Mesothelial cell of epicardium (in vitro differentiated cells): ENCODE results near the gene NODAL. TPM values are rescaled to one million over a fixed set of nuclear protein-coding genes. Genes with fewer than 3 reads are reported as not detected.

Experiments
- DNase-seq, 2 experiments: peaks; one replicate each; pipeline ENCODE4 v3.0.0; 2021; ENCODE audit warnings: low spot score in 2 of 2; ENCODE audit not compliant: unreplicated experiment in 2 of 2
- H3K27ac Mint-ChIP-seq: 2 replicates; pipeline ENCODE4 v1.8.0; 2021; ENCODE audit warnings: mixed read lengths
- H3K27me3 Mint-ChIP-seq: 2 replicates; pipeline ENCODE4 v1.8.0; 2021; ENCODE audit warnings: low read depth, mixed read lengths
- H3K36me3 Mint-ChIP-seq: 2 replicates; pipeline ENCODE4 v1.8.0; 2021; ENCODE audit warnings: mixed read lengths
- H3K4me1 Mint-ChIP-seq: 2 replicates; pipeline ENCODE4 v1.8.0; 2021; ENCODE audit warnings: mixed read lengths
- H3K4me3 Mint-ChIP-seq: 2 replicates; pipeline ENCODE4 v1.8.0; 2021; ENCODE audit warnings: mild to moderate bottlenecking, moderate library complexity, mixed read lengths
- H3K9me3 Mint-ChIP-seq: 2 replicates; pipeline ENCODE4 v1.8.0; 2021; ENCODE audit warnings: mixed read lengths
- total RNA-seq: library from RNA; stranded (reverse); gene quantifications from 3 replicates; pipeline ENCODE4 v1.2.1, GENCODE V29; 2021
- TF ChIP-seq, protein P1 (sequence below): fragments of 200-600 bp; sonication (generic); IDR thresholded peaks from one replicate; pipeline ENCODE4 v1.5.0; 2021; ENCODE audit warnings: antibody characterized with exemption; ENCODE audit not compliant: unreplicated experiment

Gene NODAL
- total RNA-seq, 1 donor from 2014 or later = not detected

- DNase-seq = no peak
- H3K4me3 Mint-ChIP-seq = no peak overlapping the region
- H3K27me3 Mint-ChIP-seq = peaks cover 8% of the 10 kb centered on the region
- no peaks in the 10 kb centered on the region for H3K9me3 Mint-ChIP-seq
- TF ChIP-seq, protein P1, sequence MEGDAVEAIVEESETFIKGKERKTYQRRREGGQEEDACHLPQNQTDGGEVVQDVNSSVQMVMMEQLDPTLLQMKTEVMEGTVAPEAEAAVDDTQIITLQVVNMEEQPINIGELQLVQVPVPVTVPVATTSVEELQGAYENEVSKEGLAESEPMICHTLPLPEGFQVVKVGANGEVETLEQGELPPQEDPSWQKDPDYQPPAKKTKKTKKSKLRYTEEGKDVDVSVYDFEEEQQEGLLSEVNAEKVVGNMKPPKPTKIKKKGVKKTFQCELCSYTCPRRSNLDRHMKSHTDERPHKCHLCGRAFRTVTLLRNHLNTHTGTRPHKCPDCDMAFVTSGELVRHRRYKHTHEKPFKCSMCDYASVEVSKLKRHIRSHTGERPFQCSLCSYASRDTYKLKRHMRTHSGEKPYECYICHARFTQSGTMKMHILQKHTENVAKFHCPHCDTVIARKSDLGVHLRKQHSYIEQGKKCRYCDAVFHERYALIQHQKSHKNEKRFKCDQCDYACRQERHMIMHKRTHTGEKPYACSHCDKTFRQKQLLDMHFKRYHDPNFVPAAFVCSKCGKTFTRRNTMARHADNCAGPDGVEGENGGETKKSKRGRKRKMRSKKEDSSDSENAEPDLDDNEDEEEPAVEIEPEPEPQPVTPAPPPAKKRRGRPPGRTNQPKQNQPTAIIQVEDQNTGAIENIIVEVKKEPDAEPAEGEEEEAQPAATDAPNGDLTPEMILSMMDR = no peak
- no peaks in the 10 kb centered on the region for H3K36me3 Mint-ChIP-seq
- no peaks in the 10 kb centered on the region for H3K4me1 Mint-ChIP-seq
- H3K27ac Mint-ChIP-seq = no peak overlapping the region
Observed at GRCh38 chr10:70466951-70467350, 25.5 kb upstream of the NODAL start.

DNA sequence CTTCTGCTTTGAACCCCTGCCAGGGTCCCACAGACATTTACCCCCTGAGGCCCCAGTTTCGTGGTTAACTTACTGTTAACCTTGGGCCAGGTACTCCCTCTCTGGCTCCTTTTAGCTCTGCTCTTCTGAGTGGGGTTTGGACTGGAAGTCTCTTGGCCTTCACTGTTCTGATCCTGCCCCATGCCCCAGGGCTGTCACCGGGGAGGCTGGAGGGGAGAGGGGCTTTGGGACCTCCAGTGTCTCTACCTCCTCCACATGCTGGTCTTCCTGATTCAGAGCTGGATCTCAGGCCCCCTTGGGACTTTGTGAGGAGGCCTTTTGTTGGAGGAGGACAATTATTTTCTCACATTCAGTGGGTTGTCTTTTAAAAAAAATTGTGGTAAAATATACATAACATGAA is 24.4 kb upstream of the NODAL start:
- TF ChIP-seq, protein P1 = no peak
- no peak for DNase-seq
- Mint-ChIP-seq H3K9me3 (no peaks in the 10 kb centered on the region), H3K27me3 (peaks cover 10% of the 10 kb centered on the region), H3K4me3 (no peak overlapping the region), H3K27ac (no peak overlapping the region), H3K4me1 (no peaks in the 10 kb centered on the region), H3K36me3 (no peaks in the 10 kb centered on the region)

DNA sequence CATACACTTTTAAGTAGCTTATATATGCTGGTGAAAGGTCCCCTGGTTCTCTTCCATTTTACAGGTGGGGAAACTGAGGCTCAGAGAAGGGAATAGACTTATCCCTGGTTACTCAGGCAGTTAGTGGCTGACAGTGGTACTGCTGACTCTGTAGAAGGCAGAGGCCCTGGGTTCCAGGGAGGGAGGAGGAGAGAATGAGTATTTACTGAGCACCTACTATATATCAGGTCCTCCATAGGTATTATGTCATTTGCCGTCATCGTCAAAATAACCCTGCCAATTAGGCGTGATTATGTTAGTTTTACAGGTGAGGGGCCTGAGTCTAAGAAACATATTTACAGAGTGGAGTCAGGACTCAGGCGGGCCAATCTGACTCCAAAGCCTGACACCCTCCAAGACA is 23.8 kb upstream of the NODAL start:
- Mint-ChIP-seq H3K36me3 (no peaks in the 10 kb centered on the region), H3K4me1 (no peaks in the 10 kb centered on the region)

DNA sequence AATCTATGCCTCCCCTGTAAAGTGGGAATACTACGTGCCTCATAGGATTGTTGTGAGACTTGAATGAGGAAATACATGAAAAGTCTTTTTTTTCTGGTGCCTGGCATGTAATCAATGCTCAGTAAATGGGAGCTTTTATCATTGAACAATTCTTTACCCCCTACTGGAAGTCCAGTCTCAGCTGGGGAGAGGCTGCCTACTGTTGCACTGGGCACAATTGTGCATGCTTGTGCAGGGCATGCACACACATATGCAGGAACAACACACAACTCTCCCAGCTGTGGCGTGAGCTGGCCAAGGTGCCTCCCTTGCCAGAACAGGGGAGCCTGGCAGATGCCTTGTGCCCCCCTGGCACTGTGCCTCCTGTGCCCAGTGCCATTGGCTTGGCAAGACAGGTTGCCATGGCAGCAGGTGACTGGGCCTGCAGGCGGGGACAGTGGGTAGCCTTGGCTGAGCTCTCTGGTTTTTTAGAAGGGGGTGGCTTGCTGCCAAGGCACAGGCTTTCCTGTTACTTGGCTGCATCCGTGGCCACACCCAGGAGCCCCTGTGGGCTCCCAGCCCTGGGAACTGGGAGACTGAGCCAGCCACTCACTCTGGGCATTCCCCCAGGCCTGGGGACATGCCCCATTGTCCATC is 21.0 kb upstream of the NODAL start:
- TF ChIP-seq, protein P1 = no peak
- Mint-ChIP-seq H3K27me3 (peaks cover 37% of the 10 kb centered on the region), H3K4me1 (peaks cover 7% of the 10 kb centered on the region), H3K9me3 (no peaks in the 10 kb centered on the region), H3K27ac (no peak overlapping the region), H3K4me3 (no peak overlapping the region), H3K36me3 (no peaks in the 10 kb centered on the region)
- DNase-seq = no peak

More for the DNA sequence above, 23.8 kb upstream of the NODAL start:
- TF ChIP-seq, protein P1 = no peak
- Mint-ChIP-seq H3K4me3 (no peak overlapping the region), H3K27me3 (peaks cover 13% of the 10 kb centered on the region), H3K9me3 (no peaks in the 10 kb centered on the region), H3K27ac (no peak overlapping the region)
- no peak for DNase-seq

DNA sequence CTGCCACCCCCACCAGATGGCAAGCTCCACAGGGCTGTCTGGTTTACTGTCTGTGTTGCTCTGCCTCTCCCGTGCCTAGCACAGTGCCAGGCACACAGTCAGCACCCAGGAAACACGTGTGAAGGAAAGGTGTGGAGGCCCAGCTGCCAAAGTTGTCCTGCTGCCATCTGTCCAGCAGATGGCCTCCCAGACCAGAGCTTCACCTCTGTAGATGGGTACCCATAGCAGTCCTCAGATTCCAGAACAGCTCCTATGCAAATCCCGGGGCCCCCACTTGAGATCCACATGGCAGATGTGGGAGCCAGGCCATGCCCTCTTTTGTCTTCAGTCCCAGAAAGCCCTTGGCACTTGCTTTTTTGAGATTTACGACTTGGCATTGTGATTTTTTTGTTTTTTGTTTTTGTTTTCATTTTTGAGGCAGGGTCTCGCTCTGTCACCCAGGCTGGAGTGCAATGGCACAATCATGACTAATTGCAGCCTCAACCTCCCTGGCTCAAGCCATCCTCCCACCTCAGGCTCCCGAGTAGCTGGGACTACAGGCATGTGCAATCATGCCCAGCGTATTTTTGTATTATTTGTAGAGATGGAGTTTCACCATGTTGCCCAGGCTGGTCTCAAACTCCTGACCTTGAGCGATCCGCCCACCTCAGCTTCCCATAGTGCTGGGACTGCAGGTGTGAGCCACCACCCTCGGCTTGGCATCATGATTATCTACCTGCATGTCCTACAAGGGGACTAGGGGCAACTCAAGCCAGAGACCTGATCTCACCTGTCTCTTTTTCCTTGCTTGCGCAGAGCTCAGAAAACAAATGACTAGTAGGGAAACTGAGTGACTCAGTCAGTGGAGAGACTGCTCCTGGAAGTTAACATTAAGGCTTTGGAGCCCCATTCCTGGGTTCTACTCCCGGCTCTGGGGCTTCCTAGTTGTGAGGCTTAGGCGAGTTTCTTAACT is 20.2 kb upstream of the NODAL start:
- no peak for DNase-seq
- no peaks in the 10 kb centered on the region for H3K9me3 Mint-ChIP-seq
- H3K27me3 Mint-ChIP-seq = peaks cover 42% of the 10 kb centered on the region
- H3K27ac Mint-ChIP-seq = no peak overlapping the region
- H3K36me3 Mint-ChIP-seq = no peaks in the 10 kb centered on the region
- TF ChIP-seq, protein P1 = peak; percentile 58
- H3K4me3 Mint-ChIP-seq = no peak overlapping the region
- H3K4me1 Mint-ChIP-seq = peaks cover 7% of the 10 kb centered on the region
